HPDE6-E6E7 (cell line): ENCODE measurements around the gene ARGLU1.

Experiments
- DNase-seq: peaks from one replicate; pipeline ENCODE4 v3.0.0; 2011; ENCODE audit warnings: missing footprints; ENCODE audit errors: extremely low spot score

ARGLU1 gene

GRCh38 chr13:106548064-106548696 is 19.8 kb downstream of the ARGLU1 start:
- DNase-seq = no peak

- DNase-seq = no peak
Measured at GRCh38 chr13:106541826-106542225, 26.1 kb downstream of the ARGLU1 start.

- no peak for DNase-seq
Measured at GRCh38 chr13:106540613-106541012, 27.3 kb downstream of the ARGLU1 start.

GRCh38 chr13:106537521-106537920 is 30.4 kb downstream of the ARGLU1 start:
- DNase-seq = no peak

GRCh38 chr13:106536244-106537034 is 31.5 kb downstream of the ARGLU1 start:
- no peak for DNase-seq

- peak; percentile 90 for DNase-seq
Measured at GRCh38 chr13:106535552-106536243, 32.2 kb downstream of the ARGLU1 start, which contains the start of gene EFNB2. TSS of gene EFNB2 (minus strand) at chr13:106535662. CDS start at chr13:106534964, 698 bp downstream.

- DNase-seq = no peak
Measured at GRCh38 chr13:106534639-106535551, 33.0 kb downstream of the ARGLU1 start.

- DNase-seq = no peak
Measured at GRCh38 chr13:106533943-106534638, 33.8 kb downstream of the ARGLU1 start.

GRCh38 chr13:106533101-106533942 is 34.6 kb downstream of the ARGLU1 start:
- DNase-seq = peak; percentile 70

- no peak for DNase-seq
Measured at GRCh38 chr13:106532111-106532929, 35.6 kb downstream of the ARGLU1 start.

- DNase-seq = no peak
Measured at GRCh38 chr13:106530980-106531481, 36.9 kb downstream of the ARGLU1 start.

- no peak for DNase-seq
Measured at GRCh38 chr13:106530171-106530851, 37.6 kb downstream of the ARGLU1 start.

GRCh38 chr13:106529415-106530170 is 38.3 kb downstream of the ARGLU1 start:
- no peak for DNase-seq

GRCh38 chr13:106528718-106529414 is 39.1 kb downstream of the ARGLU1 start:
- DNase-seq = no peak

GRCh38 chr13:106527826-106528225 is 40.1 kb downstream of the ARGLU1 start:
- DNase-seq = no peak

- no peak for DNase-seq
Measured at GRCh38 chr13:106527445-106527801, 40.5 kb downstream of the ARGLU1 start.
